K562 (cell line): ENCODE results near the gene LILRA6. TPM values are rescaled to one million over a fixed set of nuclear protein-coding genes. Genes with fewer than 3 reads are reported as not detected.

ENCODE experiments used
- ATAC-seq: fragments of 200-7000 bp; cut with Tn5 transposase; 3 replicates; pipeline ENCODE4 v1.9.1; 2020; ENCODE audit warnings: moderate library complexity
- BruUV-seq: library from RNA; stranded (reverse); fragments of 400-500 nt; replicated peaks from 2 replicates; lab custom pipeline; 2021; lab: Mats Ljungman, UMichigan
- CTCF ChIA-PET: fragments of 300-600 bp; formaldehyde crosslinking; extraction: SDS; loops from one replicate; lab custom pipeline; 2021; ENCODE audit warnings: low intra/inter-chr PET ratio; lab: Yijun Ruan, JAX
- POLR2A ChIA-PET: fragments of 300-600, 350-650 bp; sonication (Branson Sonifier 250); formaldehyde crosslinking; extraction: SDS; loops from one replicate; lab custom pipeline; 2021; ENCODE audit warnings: antibody characterized with exemption, inconsistent platforms; lab: Yijun Ruan, JAX
- DNase-seq, 4 experiments: peaks; one replicate each; pipeline versions ENCODE4 v3.0.0 to v3.0.0-alpha.2; 2011 to 2018; ENCODE audit warnings: low spot score in 3 of 4, mixed read lengths in 3 of 4; ENCODE audit errors: extremely low read depth in 1 of 4
- FAIRE-seq: peaks from 2 replicates; lab custom pipeline; 2011; peaks lifted over from hg19 to GRCh38; lab: Jason Lieb, UNC
- H2AFZ ChIP-seq: 2 replicates; pipeline ENCODE4 v1.6.0; 2011; ENCODE audit warnings: low read depth, low read length, control low read depth, inconsistent platforms
- H3K27ac ChIP-seq: fragments of 200-600 bp; 3 replicates; pipeline ENCODE4 v1.8.0; 2011; ENCODE audit warnings: low read depth, mild to moderate bottlenecking, control low read depth, inconsistent platforms, low read length, moderate library complexity, mixed read lengths; ENCODE audit errors: extremely low read depth
- H3K27me3 ChIP-seq, 2 experiments: fragments of 300-600 bp in 1 of 2; 2 replicates in 1 of 2; 3 replicates in 1 of 2; pipeline versions ENCODE4 v1.6.0 to v1.8.0; 2011; ENCODE audit warnings: inconsistent platforms in 2 of 2, low read length in 2 of 2, mild to moderate bottlenecking in 1 of 2, mixed read lengths in 1 of 2, moderate library complexity in 1 of 2; ENCODE audit not compliant: control insufficient read depth in 2 of 2, insufficient read depth in 2 of 2
- H3K36me3 ChIP-seq: fragments of 300-600 bp; 3 replicates; pipeline ENCODE4 v1.8.0; 2011; ENCODE audit warnings: mild to moderate bottlenecking, low read length, inconsistent platforms; ENCODE audit not compliant: control insufficient read depth, insufficient read depth
- H3K4me1 ChIP-seq, 2 experiments: fragments of 200-600 bp in 1 of 2; replicated peaks in 1 of 2; 2 replicates in 1 of 2; 3 replicates in 1 of 2; pipeline versions ENCODE4 v1.5.1 to v1.8.0; 2011; ENCODE audit warnings: inconsistent platforms in 2 of 2, low read length in 2 of 2, mild to moderate bottlenecking in 1 of 2, mixed read lengths in 1 of 2, moderate library complexity in 1 of 2; ENCODE audit not compliant: control insufficient read depth in 2 of 2, insufficient read depth in 2 of 2
- H3K4me2 ChIP-seq: 2 replicates; pipeline ENCODE4 v1.6.1; 2011; ENCODE audit warnings: low read length, control low read depth, inconsistent platforms, mixed read lengths; ENCODE audit not compliant: insufficient read depth
- H3K4me3 ChIP-seq: fragments of 200-600 bp; sonication (generic), shearing (Covaris generic); 2 replicates; pipeline ENCODE4 v1.5.1; 2016; ENCODE audit warnings: control low read depth, inconsistent platforms
- H3K79me2 ChIP-seq: fragments of 200-600 bp; 3 replicates; pipeline ENCODE4 v1.8.0; 2011; ENCODE audit warnings: low read length, inconsistent platforms; ENCODE audit not compliant: control insufficient read depth, insufficient read depth
- H3K9ac ChIP-seq, 2 experiments: 2 replicates each; pipeline versions ENCODE4 v1.6.0 to v1.6.1; 2011; ENCODE audit warnings: low read depth in 2 of 2, low read length in 2 of 2, control low read depth in 1 of 2, inconsistent platforms in 1 of 2, mild to moderate bottlenecking in 1 of 2, mixed read lengths in 1 of 2; ENCODE audit not compliant: insufficient read depth in 1 of 2
- H3K9me1 ChIP-seq: one replicate; pipeline ENCODE4 v1.6.0; 2011; ENCODE audit warnings: inconsistent platforms, mild to moderate bottlenecking, low read length, moderate library complexity; ENCODE audit not compliant: control insufficient read depth, insufficient read depth
- H3K9me3 ChIP-seq: replicated peaks from 2 replicates; pipeline ENCODE4 v1.5.1; 2011; ENCODE audit warnings: low read depth, low read length, inconsistent platforms; ENCODE audit not compliant: control insufficient read depth, insufficient read depth
- H4K20me1 ChIP-seq: replicated peaks from 2 replicates; pipeline ENCODE4 v1.6.1; 2011; ENCODE audit warnings: low read length, inconsistent platforms, mixed read lengths; ENCODE audit not compliant: control insufficient read depth, insufficient read depth
- BCLAF1 ChIP-seq, 2 experiments: fragments of 450-650 bp in 1 of 2; IDR thresholded peaks; 2 replicates each; pipeline ENCODE4 v1.6.1; 2011 to 2017; ENCODE audit warnings: low read depth in 2 of 2, antibody characterized with exemption in 1 of 2, borderline replicate concordance in 1 of 2, low read length in 1 of 2, mild to moderate bottlenecking in 1 of 2, mixed read lengths in 1 of 2; ENCODE audit not compliant: control insufficient read depth in 1 of 2
- BRCA1 ChIP-seq, 2 experiments: fragments of 450-650 bp in 1 of 2; sonication (generic) in 1 of 2; formaldehyde crosslinking in 1 of 2; IDR thresholded peaks; 2 replicates each; pipeline versions ENCODE4 v1.5.0 to v1.6.1; 2017 to 2020; ENCODE audit warnings: mild to moderate bottlenecking in 1 of 2, missing genetic modification reagents in 1 of 2
- CBX1 ChIP-seq: sonication (generic); IDR thresholded peaks from 2 replicates; pipeline ENCODE4 v1.6.1; 2016; ENCODE audit warnings: antibody characterized with exemption, low read depth, mild to moderate bottlenecking
- HLTF ChIP-seq: fragments of 450-650 bp; IDR thresholded peaks from 2 replicates; pipeline ENCODE4 v1.6.1; 2016
- IRF2 ChIP-seq: sonication (generic); formaldehyde crosslinking; IDR thresholded peaks from 2 replicates; pipeline ENCODE4 v1.8.1; 2022; ENCODE audit warnings: mild to moderate bottlenecking, missing genetic modification reagents
- OTX1 ChIP-seq: fragments of 450-650 bp; formaldehyde crosslinking; IDR thresholded peaks from 2 replicates; pipeline ENCODE4 v1.4.0; 2022; ENCODE audit warnings: mild to moderate bottlenecking
- PHTF2 ChIP-seq: fragments of 250-450 bp; sonication (Bioruptor Pico); IDR thresholded peaks from 2 replicates; pipeline ENCODE4 v1.5.0; 2021; ENCODE audit warnings: mild to moderate bottlenecking
- PYGO2 ChIP-seq: fragments of 450-650 bp; IDR thresholded peaks from 2 replicates; pipeline ENCODE4 v1.6.1; 2016; ENCODE audit warnings: mild to moderate bottlenecking, missing genetic modification characterization, moderate library complexity, missing compliant biosample characterization
- SMARCE1 ChIP-seq: fragments of 450-650 bp; IDR thresholded peaks from 2 replicates; pipeline ENCODE4 v1.7.1; 2016; ENCODE audit warnings: mild to moderate bottlenecking
- THAP7 ChIP-seq: fragments of 250-450 bp; sonication (Bioruptor Pico); IDR thresholded peaks from 2 replicates; pipeline ENCODE4 v1.5.0; 2021
- ZHX1 ChIP-seq: fragments of 150-350 bp; conservative IDR thresholded peaks from 2 replicates; pipeline ENCODE4 v1.6.1; 2014; ENCODE audit warnings: low read length
- ZNF445 ChIP-seq: fragments of 250-450 bp; sonication (Bioruptor Pico); IDR thresholded peaks from 2 replicates; pipeline ENCODE4 v1.4.0; 2020; ENCODE audit warnings: low read depth, mild to moderate bottlenecking, moderate library complexity
- ZNF766 ChIP-seq: fragments of 200-800 bp; sonication (Bioruptor generic); conservative IDR thresholded peaks from 2 replicates; pipeline ENCODE4 v1.6.1; 2016; ENCODE audit warnings: missing genetic modification characterization, missing compliant biosample characterization
- WGBS: fragments of 100-300 bp; shearing (Covaris generic); methylation state at CpG from one replicate; pipeline ENCODE4 v1.1.6; 2016; ENCODE audit warnings: low coverage, mixed read lengths; ENCODE audit not compliant: insufficient coverage; ENCODE audit errors: missing lambda C conversion rate; 5-methylcytosine and 5-hydroxymethylcytosine counted together
- in situ Hi-C: fragments of 300-500 bp; cut with MboI; formaldehyde crosslinking; loops from 4 replicates; pipeline ENCODE4 v1.15.0; 2018; ENCODE audit warnings: inconsistent platforms, mixed read lengths
- intact Hi-C: fragments of 100-400 bp; cut with micrococcal nuclease; formaldehyde crosslinking; loops from 2 replicates; pipeline ENCODE4 v1.14.2; 2022
- polyA plus RNA-seq, 8 experiments: library from polyadenylated mRNA; depleted of rRNA in 4 of 8; stranded (reverse) in 5 of 8; unstranded in 3 of 8; fragments of >200 nt; fragmentation: Nextera tagmentation in 2 of 8; fragmentation: Illumina TruSeq in 1 of 8; extraction: Ambion mirVana in 2 of 8; extraction: Trizol in 1 of 8; gene quantifications; 2 replicates each; pipeline versions ENCODE4 v1.2.1 to v1.2.3, GENCODE V29; 2011 to 2014; ENCODE audit warnings: inconsistent platforms in 1 of 8, missing spikeins in 1 of 8
- total RNA-seq, 7 experiments: library from RNA; depleted of rRNA in 6 of 7; stranded (reverse); fragments of >200 nt in 6 of 7; fragmentation: Illumina TruSeq in 2 of 7; extraction: Trizol in 2 of 7; gene quantifications; 2 replicates each; pipeline versions ENCODE4 v1.2.1 to v1.2.3, GENCODE V29; 2011 to 2021; ENCODE audit warnings: low replicate concordance in 1 of 7

LILRA6 gene
- total and polyA plus RNA-seq, 9 of the 15 experiments (the other 6 are each of a cell fraction or from before 2014, with no cell fraction given) = 0.03 TPM; not detected in 8

- TSS peak; percentile 68 for BruUV-seq
- peak overlapping the region; percentile 89 for H3K4me2 ChIP-seq
- peak overlapping the region; percentile 96 for H3K27ac ChIP-seq
- DNase-seq (peak in 1 of 4 experiments; percentile 31), FAIRE-seq (no peak), ATAC-seq (no peak; the same call in 2 of the 3 replicates)
- ChIA-PET POLR2A (interaction anchor here (0.6 to 5.3 kb wide), 19 partner anchors 10 to 260 kb away, joined by 3 to 206 read pairs (median 6); partner anchors contain the start of genes CNOT3, LENG1, MBOAT7 and PRPF31), CTCF (no interaction called here)
- H3K27me3 ChIP-seq = no peaks in the 10 kb centered on the region
- H3K4me1 ChIP-seq = peaks cover 23 to 32% of the 10 kb centered on the region in 2 experiments
- peaks cover 59% of the 10 kb centered on the region for H3K79me2 ChIP-seq
- H4K20me1 ChIP-seq = peaks cover 53% of the 10 kb centered on the region
- H3K36me3 ChIP-seq = peaks cover 58% of the 10 kb centered on the region
- H3K9me3 ChIP-seq = no peaks in the 10 kb centered on the region
- peak overlapping the region; percentile 68 for H3K4me3 ChIP-seq
- intact Hi-C loops (loop anchor here (2.0 kb wide), 1 partner anchor 64 kb away; the partner anchor contains the start of gene CNOT3), in situ Hi-C loops (no loop called here)
- H2AFZ ChIP-seq = peak overlapping the region; percentile 78
- WGBS = under 1% methylated on average over 24 of the region's 28 CpGs
- peak overlapping the region; percentile 98 to 99 for H3K9ac ChIP-seq
- peaks cover 3% of the 10 kb centered on the region for H3K9me1 ChIP-seq
- TF ChIP-seq CBX1 (no peak), ZHX1 (no peak), ZNF766 (CRISPR knock-in tag) (peak; percentile 14; the same call in 1 of the 2 replicates), PHTF2 (CRISPR knock-in tag) (no peak), THAP7 (0 out of 2 replicates have a peak, but pooled peaks have one; percentile 21), OTX1 (CRISPR knock-in tag) (no peak), PYGO2 (tag) (no peak), HLTF (0 out of 2 replicates have a peak, but pooled peaks have one; percentile 16), IRF2 (CRISPR knock-in tag) (no peak), SMARCE1 (no peak), BRCA1 (IDR thresholded peaks at IDR 0.05) (no peak), BRCA1 (CRISPR knock-in tag; IDR thresholded peaks at IDR 0.05) (0 out of 2 replicates have a peak, but pooled peaks have one; percentile 74), BCLAF1 (IDR thresholded peaks at IDR 0.05; ENCODE audit: borderline replicate concordance in 1 of 2, control insufficient read depth in 1 of 2, low read depth in 2 of 2, low read length in 1 of 2) (no peak), ZNF445 (no peak)
These were observed 41.4 kb downstream of the LILRA6 start for GRCh38 chr19:54201172-54201701.
